Measurements from ENCODE around the gene TRMT2A.

DNA sequence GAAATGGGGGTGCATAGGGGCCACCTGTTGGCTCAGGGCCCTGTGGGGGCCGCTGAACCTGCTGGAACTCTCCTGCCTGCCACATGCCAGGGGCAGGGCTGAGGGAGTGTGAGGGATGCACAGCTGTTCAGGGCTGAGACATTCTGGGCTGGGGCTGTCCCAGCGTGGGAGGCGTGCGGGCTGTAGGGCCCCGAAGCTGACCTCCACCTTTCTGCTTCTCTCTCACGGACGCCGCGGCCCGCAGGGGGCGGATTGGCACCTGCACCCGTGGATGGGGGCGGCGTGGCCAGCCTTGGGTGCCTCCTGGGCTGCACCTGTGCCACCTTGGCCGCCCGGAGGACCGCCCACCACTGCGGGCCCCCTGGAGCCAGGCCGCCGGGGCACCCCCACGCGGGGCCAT, 29.8 kb upstream of the TRMT2A start:
- TF ChIP-seq, protein P1, sequence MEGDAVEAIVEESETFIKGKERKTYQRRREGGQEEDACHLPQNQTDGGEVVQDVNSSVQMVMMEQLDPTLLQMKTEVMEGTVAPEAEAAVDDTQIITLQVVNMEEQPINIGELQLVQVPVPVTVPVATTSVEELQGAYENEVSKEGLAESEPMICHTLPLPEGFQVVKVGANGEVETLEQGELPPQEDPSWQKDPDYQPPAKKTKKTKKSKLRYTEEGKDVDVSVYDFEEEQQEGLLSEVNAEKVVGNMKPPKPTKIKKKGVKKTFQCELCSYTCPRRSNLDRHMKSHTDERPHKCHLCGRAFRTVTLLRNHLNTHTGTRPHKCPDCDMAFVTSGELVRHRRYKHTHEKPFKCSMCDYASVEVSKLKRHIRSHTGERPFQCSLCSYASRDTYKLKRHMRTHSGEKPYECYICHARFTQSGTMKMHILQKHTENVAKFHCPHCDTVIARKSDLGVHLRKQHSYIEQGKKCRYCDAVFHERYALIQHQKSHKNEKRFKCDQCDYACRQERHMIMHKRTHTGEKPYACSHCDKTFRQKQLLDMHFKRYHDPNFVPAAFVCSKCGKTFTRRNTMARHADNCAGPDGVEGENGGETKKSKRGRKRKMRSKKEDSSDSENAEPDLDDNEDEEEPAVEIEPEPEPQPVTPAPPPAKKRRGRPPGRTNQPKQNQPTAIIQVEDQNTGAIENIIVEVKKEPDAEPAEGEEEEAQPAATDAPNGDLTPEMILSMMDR (IDR thresholded peaks at IDR 0.05; ENCODE audit: borderline replicate concordance, extremely low read depth, low read length, poor library complexity, severe bottlenecking), result no peak
- no peak for TF ChIP-seq EZH2 (IDR thresholded peaks at IDR 0.05; ENCODE audit: borderline replicate concordance, low read depth, low read length, severe bottlenecking)
